ENCODE results near the gene GPR142. TPM values are rescaled to one million over a fixed set of nuclear protein-coding genes. Genes with fewer than 3 reads are reported as not detected.

The GPR142 gene, protein sequence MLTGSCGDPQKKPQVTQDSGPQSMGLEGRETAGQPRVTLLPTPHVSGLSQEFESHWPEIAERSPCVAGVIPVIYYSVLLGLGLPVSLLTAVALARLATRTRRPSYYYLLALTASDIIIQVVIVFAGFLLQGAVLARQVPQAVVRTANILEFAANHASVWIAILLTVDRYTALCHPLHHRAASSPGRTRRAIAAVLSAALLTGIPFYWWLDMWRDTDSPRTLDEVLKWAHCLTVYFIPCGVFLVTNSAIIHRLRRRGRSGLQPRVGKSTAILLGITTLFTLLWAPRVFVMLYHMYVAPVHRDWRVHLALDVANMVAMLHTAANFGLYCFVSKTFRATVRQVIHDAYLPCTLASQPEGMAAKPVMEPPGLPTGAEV
- total RNA-seq (ENCODE audit: unreplicated experiment) = 20.7 TPM
- long read RNA-seq, partial matches to known transcripts = 2 of 5 reads
- long read RNA-seq, other reads (novel, unspliced or antisense) = 3 of 5 reads

DNA sequence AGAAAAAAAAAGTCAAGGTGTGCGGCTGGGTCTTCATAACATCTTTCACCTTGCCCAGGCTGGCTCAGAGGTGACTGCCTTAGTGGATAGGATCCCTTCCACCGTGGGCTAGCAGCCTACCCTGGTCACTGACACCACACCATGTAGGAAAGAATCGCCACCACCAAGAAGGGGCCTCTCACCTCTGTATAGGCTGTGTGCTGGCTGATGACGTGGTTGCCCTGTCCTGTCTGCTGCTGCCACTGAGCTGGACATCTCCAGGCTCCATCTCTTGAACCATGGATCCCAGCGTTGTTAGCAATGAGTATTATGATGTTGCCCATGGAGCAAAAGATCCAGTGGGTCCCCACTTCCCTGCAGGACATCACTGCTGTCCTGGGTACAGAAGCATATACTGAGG lies at the start of gene GPR142:
TSS of gene GPR142 (plus strand) at position 301 of the 400 bp plus-strand sequence. CDS start 2,035 bp downstream, outside the sequence.
- DNase-seq = no peak
- H3K27ac Mint-ChIP-seq (ENCODE audit: unreplicated experiment) = peak within 1 kb of the TSS; percentile 96
- peaks cover 13% of the 10 kb centered on the region for H3K27me3 Mint-ChIP-seq (ENCODE audit: unreplicated experiment)
- H3K9me3 Mint-ChIP-seq (ENCODE audit: unreplicated experiment) = peaks cover 1% of the 10 kb centered on the region
- H3K36me3 Mint-ChIP-seq (ENCODE audit: unreplicated experiment) = no peaks in the 10 kb centered on the region
- peaks cover 23% of the 10 kb centered on the region for H3K4me1 Mint-ChIP-seq (ENCODE audit: low read depth, unreplicated experiment)
- H3K4me3 Mint-ChIP-seq (ENCODE audit: unreplicated experiment) = no peak within 1 kb of the TSS
- TF ChIP-seq, protein P1, sequence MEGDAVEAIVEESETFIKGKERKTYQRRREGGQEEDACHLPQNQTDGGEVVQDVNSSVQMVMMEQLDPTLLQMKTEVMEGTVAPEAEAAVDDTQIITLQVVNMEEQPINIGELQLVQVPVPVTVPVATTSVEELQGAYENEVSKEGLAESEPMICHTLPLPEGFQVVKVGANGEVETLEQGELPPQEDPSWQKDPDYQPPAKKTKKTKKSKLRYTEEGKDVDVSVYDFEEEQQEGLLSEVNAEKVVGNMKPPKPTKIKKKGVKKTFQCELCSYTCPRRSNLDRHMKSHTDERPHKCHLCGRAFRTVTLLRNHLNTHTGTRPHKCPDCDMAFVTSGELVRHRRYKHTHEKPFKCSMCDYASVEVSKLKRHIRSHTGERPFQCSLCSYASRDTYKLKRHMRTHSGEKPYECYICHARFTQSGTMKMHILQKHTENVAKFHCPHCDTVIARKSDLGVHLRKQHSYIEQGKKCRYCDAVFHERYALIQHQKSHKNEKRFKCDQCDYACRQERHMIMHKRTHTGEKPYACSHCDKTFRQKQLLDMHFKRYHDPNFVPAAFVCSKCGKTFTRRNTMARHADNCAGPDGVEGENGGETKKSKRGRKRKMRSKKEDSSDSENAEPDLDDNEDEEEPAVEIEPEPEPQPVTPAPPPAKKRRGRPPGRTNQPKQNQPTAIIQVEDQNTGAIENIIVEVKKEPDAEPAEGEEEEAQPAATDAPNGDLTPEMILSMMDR (IDR thresholded peaks at IDR 0.05; ENCODE audit: partially characterized antibody, unreplicated experiment) = no peak

DNA sequence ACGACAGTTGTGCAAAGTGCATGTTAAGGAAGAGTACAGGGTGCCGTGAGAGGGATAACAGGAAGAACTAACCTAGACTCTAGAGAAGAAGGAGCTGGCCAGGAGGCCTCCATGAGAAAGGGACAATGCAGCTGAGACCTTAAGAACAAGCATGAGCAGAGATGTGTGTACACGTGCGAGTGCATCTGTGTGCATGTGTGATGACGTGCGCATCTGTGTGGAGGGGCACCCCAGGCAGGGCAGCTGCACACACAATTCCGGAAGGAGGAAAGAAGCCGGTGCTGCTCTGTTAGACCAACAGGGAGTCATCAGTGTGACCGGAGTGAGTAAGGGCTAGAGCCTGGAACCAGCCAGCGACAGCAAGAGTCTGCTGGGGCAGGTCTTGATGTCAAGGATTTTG lies 48.9 kb upstream of the GPR142 start:
- Mint-ChIP-seq H3K27me3 (ENCODE audit: unreplicated experiment) (peaks cover 5% of the 10 kb centered on the region), H3K4me1 (ENCODE audit: low read depth, unreplicated experiment) (peaks cover 9% of the 10 kb centered on the region), H3K36me3 (ENCODE audit: unreplicated experiment) (peaks cover 4% of the 10 kb centered on the region), H3K9me3 (ENCODE audit: unreplicated experiment) (peaks cover 4% of the 10 kb centered on the region), H3K27ac (ENCODE audit: unreplicated experiment) (no peak overlapping the region), H3K4me3 (ENCODE audit: unreplicated experiment) (no peak overlapping the region)
- TF ChIP-seq, protein P1 (IDR thresholded peaks at IDR 0.05; ENCODE audit: partially characterized antibody, unreplicated experiment) = no peak
- no peak for DNase-seq

DNA sequence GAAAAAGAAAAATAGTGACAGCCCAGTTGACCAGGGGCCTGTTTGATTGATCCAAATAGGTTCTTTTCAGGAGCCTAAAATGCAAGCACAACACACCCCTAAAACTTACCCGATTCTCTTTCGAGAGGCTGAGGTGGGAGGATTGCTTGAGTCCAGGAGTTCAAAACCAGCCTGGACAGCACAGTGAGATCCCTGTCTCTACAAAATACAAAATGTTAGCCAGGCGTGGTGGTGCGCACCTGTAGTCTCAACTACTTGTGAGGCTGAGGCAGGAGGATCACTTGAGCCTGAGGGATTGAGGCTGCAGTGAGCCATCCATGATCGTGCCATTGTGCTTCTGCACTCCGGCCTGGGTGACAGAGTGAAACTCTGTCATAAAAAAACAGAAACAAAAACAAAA lies 42.8 kb upstream of the GPR142 start:
- Mint-ChIP-seq H3K4me1 (ENCODE audit: low read depth, unreplicated experiment) (peaks cover 21% of the 10 kb centered on the region), H3K36me3 (ENCODE audit: unreplicated experiment) (peaks cover 5% of the 10 kb centered on the region), H3K4me3 (ENCODE audit: unreplicated experiment) (no peak overlapping the region), H3K27me3 (ENCODE audit: unreplicated experiment) (peaks cover 5% of the 10 kb centered on the region), H3K27ac (ENCODE audit: unreplicated experiment) (peak overlapping the region; percentile 17), H3K9me3 (ENCODE audit: unreplicated experiment) (peaks cover 22% of the 10 kb centered on the region)
- no peak for DNase-seq
- TF ChIP-seq, protein P1 (IDR thresholded peaks at IDR 0.05; ENCODE audit: partially characterized antibody, unreplicated experiment) = no peak

DNA sequence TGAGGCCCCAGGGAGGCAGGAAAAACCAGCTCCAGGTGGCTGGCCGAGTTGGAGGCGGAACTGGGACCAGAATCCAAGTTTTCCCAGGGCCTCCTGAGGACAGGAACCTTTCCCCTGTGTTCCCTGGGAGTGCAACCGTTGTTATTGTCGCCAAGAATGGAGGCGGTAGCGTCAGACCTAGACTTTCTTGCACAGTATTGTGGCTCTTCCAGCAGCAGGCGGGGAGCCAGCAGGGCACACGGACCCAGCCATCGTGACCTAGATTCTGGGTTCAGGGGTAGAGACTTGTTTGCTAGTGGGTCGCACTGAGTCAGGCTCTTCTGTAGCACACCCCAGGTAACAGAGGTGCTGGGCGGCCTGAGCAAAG lies 41.9 kb upstream of the GPR142 start:
- peaks cover 28% of the 10 kb centered on the region for H3K4me1 Mint-ChIP-seq (ENCODE audit: low read depth, unreplicated experiment)
- peaks cover 7% of the 10 kb centered on the region for H3K27me3 Mint-ChIP-seq (ENCODE audit: unreplicated experiment)
- H3K4me3 Mint-ChIP-seq (ENCODE audit: unreplicated experiment) = peak overlapping the region; percentile 49
- peaks cover 21% of the 10 kb centered on the region for H3K9me3 Mint-ChIP-seq (ENCODE audit: unreplicated experiment)
- DNase-seq = no peak
- H3K36me3 Mint-ChIP-seq (ENCODE audit: unreplicated experiment) = peaks cover 5% of the 10 kb centered on the region
- TF ChIP-seq, protein P1 (IDR thresholded peaks at IDR 0.05; ENCODE audit: partially characterized antibody, unreplicated experiment) = no peak
- H3K27ac Mint-ChIP-seq (ENCODE audit: unreplicated experiment) = peak overlapping the region; percentile 62

DNA sequence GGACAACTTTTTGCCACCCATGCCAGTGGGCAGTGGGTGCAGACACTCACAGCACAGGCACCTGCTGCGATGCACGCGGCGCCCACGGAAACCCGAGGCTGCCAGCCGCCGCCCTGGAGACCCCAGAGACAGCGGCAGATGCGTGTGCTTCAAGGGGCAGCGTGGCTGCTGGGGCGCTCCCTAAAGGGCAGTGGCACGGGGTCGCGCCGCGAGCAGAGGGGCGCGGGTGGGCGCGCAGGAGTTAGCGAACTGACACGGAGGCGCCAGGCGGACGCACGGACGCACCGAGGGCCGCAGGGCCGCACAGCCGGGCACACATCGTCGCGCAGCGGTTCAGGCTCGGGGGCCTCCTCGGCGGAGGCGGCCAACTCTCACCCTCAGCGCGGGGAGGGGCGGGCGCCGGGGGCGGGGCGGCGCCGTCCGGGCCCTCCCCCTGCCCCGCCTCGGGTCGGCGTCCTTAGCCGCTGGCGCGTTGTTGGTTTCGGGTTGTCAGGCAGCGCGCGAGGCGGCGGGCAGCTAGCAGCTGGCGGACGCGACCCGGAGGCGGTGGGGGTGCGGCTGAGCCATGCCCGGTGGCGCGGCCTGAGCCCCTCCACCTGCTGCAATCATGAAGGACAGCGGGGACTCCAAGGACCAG lies 41.4 kb upstream of the GPR142 start, which contains the start of gene KIF19:
TSS of gene KIF19 (plus strand) at position 484 of the 637 bp plus-strand sequence. CDS start at position 608, 124 bp downstream.
- H3K27ac Mint-ChIP-seq (ENCODE audit: unreplicated experiment) = peak within 1 kb of the TSS; percentile 80
- peaks cover 7% of the 10 kb centered on the region for H3K27me3 Mint-ChIP-seq (ENCODE audit: unreplicated experiment)

More for the DNA sequence above, 41.4 kb upstream of the GPR142 start, which contains the start of gene KIF19:
- DNase-seq = peak; percentile 76
- Mint-ChIP-seq H3K9me3 (ENCODE audit: unreplicated experiment) (peaks cover 22% of the 10 kb centered on the region), H3K4me3 (ENCODE audit: unreplicated experiment) (peak within 1 kb of the TSS; percentile 93), H3K36me3 (ENCODE audit: unreplicated experiment) (peaks cover 5% of the 10 kb centered on the region), H3K4me1 (ENCODE audit: low read depth, unreplicated experiment) (peaks cover 30% of the 10 kb centered on the region)
- TF ChIP-seq, protein P1 (IDR thresholded peaks at IDR 0.05; ENCODE audit: partially characterized antibody, unreplicated experiment) = no peak
